Dermis blood vessel endothelial cell (primary cell): ENCODE measurements around the gene ANXA6. TPM values are rescaled to one million over a fixed set of nuclear protein-coding genes. Genes with fewer than 3 reads are reported as not detected.

ENCODE experiments used
- DNase-seq: peaks from one replicate; pipeline ENCODE4 v3.0.0; 2010
- total RNA-seq: library from RNA; depleted of rRNA; stranded (reverse); fragments of >200 nt; gene quantifications from 2 replicates; pipeline ENCODE4 v1.2.3, GENCODE V29; 2014

Gene ANXA6
- total RNA-seq, 1 donor from 2014 or later: 211 TPM

- no peak for DNase-seq
Measured at GRCh38 chr5:151060742-151061141, 96.8 kb downstream of the ANXA6 start.

GRCh38 chr5:151058891-151059489 lies 98.6 kb downstream of the ANXA6 start:
- no peak for DNase-seq

GRCh38 chr5:151058301-151058700 lies 99.3 kb downstream of the ANXA6 start:
- no peak for DNase-seq

GRCh38 chr5:151056379-151057325 lies 100.9 kb downstream of the ANXA6 start:
- DNase-seq: no peak

- no peak for DNase-seq
Measured at GRCh38 chr5:151055336-151055735, 102.2 kb downstream of the ANXA6 start.

GRCh38 chr5:151054709-151055108 lies 102.9 kb downstream of the ANXA6 start:
- no peak for DNase-seq

- DNase-seq: no peak
Measured at GRCh38 chr5:151053796-151054462, 103.7 kb downstream of the ANXA6 start.

GRCh38 chr5:151052836-151053235 lies 104.7 kb downstream of the ANXA6 start:
- DNase-seq: no peak

- no peak for DNase-seq
Measured at GRCh38 chr5:151051931-151052608, 105.5 kb downstream of the ANXA6 start.

- DNase-seq: peak; percentile 92
Measured at GRCh38 chr5:151051066-151051930, 106.3 kb downstream of the ANXA6 start.

Other genes with a start within 250 kb of the ANXA6 start
- 16.8 and 22.8 TPM in 2 replicates for gene GPX3, start 137.2 kb downstream of the ANXA6 start, total RNA-seq
- 104 and 148 TPM in 2 replicates for gene TNIP1, start 76.7 kb downstream of the ANXA6 start, total RNA-seq
- 5.4 and 5.6 TPM in 2 replicates for gene CCDC69, start 66.3 kb upstream of the ANXA6 start, total RNA-seq
- gene GM2A, start 95.4 kb upstream of the ANXA6 start, total RNA-seq: 15.5 and 18.0 TPM in 2 replicates
- not detected in 2 replicates for gene SLC36A3, start 146.0 kb upstream of the ANXA6 start, total RNA-seq
- not detected in 2 replicates for gene SLC36A2, start 189.8 kb upstream of the ANXA6 start, total RNA-seq